Stimulated activated CD4-positive, alpha-beta T cell treated with anti-CD3 and anti-CD28 coated beads, Interleukin-15, amount 100 ng/mL, for 24 hours (primary cell): Measurements from ENCODE around the gene CD93.

ENCODE experiments used
- DNase-seq: peaks from one replicate; pipeline ENCODE4 v3.0.0-alpha.2; 2020

Gene CD93

DNA sequence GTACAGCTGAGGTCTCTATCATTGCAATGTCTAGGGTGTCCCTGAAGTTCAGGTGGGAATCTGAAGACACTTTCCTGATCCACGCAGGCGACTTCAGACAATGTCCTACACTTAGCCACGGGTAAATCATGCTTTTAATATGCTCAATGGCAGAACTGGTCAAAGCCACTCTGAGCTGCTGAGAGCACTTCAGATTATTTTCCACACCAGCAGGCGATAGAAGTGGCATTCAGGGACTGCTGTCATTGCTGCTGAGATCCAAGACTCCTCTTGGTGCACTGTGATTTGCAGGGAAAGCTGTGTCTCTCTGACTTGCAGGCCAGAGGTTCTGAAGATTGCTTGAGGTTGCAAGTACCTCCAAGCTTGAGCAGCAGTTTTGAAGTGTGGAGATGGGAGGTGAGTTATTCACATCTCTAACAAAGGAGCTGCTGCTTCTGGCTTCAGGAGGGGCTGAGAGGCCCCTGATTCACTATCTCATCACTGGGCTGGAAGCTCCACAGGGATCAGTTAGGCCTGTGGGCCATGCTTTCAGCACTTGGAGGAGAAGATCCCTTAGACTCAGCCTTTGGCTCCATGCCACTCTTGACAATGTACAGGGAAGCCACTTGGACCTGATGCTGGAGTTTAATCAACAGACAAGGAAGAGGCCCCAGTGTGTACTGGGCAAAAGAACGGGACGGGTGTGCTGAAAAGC, 53.9 kb downstream of the CD93 start:
- no peak for DNase-seq

- no peak for DNase-seq
Measured at GRCh38 chr20:23031346-23031745, 54.8 kb downstream of the CD93 start.
